Measurements from ENCODE around the gene RAB31.
"Not testable (repeated sequence)": the region's sequence is repeated elsewhere in the genome, so short reads cannot be mapped to it uniquely, and the experiment has no call there.

The RAB31 gene

GRCh38 chr18:9898792-9899549 lies 190.9 kb downstream of the RAB31 start:
- no peak for DNase-seq

- not testable (repeated sequence) for DNase-seq
These were observed 191.4 kb downstream of the RAB31 start for GRCh38 chr18:9899550-9899930.

- no peak for DNase-seq
These were observed 192.6 kb downstream of the RAB31 start for GRCh38 chr18:9900699-9901098.

- no peak for DNase-seq
These were observed 193.3 kb downstream of the RAB31 start for GRCh38 chr18:9901377-9901776.

- DNase-seq, result not testable (repeated sequence)
These were observed 194.2 kb downstream of the RAB31 start for GRCh38 chr18:9902264-9902663.

- DNase-seq, result no peak
These were observed 194.7 kb downstream of the RAB31 start for GRCh38 chr18:9902832-9903231.

GRCh38 chr18:9905401-9905922 lies 197.4 kb downstream of the RAB31 start:
- DNase-seq, result no peak

GRCh38 chr18:9906481-9906880 lies 198.4 kb downstream of the RAB31 start:
- no peak for DNase-seq

- DNase-seq, result no peak
These were observed 199.8 kb downstream of the RAB31 start for GRCh38 chr18:9907867-9908266.

GRCh38 chr18:9910071-9910470 lies 202.0 kb downstream of the RAB31 start:
- DNase-seq, result no peak

GRCh38 chr18:9910661-9911060 lies 202.6 kb downstream of the RAB31 start:
- DNase-seq, result no peak

- DNase-seq, result no peak
These were observed 203.1 kb downstream of the RAB31 start for GRCh38 chr18:9911226-9911625.
